ENCODE measurements around the gene MLLT3. TPM values are rescaled to one million over a fixed set of nuclear protein-coding genes. Genes with fewer than 3 reads are reported as not detected.

The MLLT3 gene
- total RNA-seq, 2 donors from 2014 or later, result 13.1 to 22.0 TPM

DNA sequence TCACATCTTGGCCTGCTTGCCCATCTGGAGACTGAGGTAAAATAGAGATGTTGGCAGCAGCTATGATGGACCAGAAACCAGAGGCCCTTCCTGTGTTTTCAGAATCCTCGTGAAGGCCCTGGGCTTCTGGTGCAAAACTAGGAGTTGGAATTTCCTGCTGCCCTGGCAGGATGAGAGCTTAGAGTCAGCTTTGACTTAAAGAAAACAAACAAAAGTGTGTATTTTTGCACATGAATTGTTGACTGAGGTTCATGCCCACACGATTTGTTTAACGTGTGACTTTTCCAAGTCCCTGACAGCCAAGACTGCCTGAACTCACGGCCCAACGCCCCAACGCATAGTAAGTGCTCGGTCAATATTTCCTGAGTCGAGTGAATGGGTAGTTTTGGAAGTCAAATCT is 303.1 kb downstream of the MLLT3 start:
- H3K4me1 ChIP-seq (replicated peaks), result no peaks in the 10 kb centered on the region
- intact Hi-C loops (cut with DNase I), result no loop called here
- no peak overlapping the region for H3K4me3 ChIP-seq
- TF ChIP-seq POLR2AphosphoS5 (IDR thresholded peaks at IDR 0.05) (no peak), POLR2A (IDR thresholded peaks at IDR 0.05) (no peak)
- TF ChIP-seq, protein P1, sequence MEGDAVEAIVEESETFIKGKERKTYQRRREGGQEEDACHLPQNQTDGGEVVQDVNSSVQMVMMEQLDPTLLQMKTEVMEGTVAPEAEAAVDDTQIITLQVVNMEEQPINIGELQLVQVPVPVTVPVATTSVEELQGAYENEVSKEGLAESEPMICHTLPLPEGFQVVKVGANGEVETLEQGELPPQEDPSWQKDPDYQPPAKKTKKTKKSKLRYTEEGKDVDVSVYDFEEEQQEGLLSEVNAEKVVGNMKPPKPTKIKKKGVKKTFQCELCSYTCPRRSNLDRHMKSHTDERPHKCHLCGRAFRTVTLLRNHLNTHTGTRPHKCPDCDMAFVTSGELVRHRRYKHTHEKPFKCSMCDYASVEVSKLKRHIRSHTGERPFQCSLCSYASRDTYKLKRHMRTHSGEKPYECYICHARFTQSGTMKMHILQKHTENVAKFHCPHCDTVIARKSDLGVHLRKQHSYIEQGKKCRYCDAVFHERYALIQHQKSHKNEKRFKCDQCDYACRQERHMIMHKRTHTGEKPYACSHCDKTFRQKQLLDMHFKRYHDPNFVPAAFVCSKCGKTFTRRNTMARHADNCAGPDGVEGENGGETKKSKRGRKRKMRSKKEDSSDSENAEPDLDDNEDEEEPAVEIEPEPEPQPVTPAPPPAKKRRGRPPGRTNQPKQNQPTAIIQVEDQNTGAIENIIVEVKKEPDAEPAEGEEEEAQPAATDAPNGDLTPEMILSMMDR (IDR thresholded peaks at IDR 0.05), result no peak
- H3K27ac ChIP-seq, result no peak overlapping the region
- DNase-seq (ENCODE audit: low spot score), result no peak
- no peaks in the 10 kb centered on the region for H3K9me3 ChIP-seq
- 33% methylated on average over 8 of the region's 8 CpGs for WGBS
- no peaks in the 10 kb centered on the region for H3K36me3 ChIP-seq
- H3K27me3 ChIP-seq (replicated peaks; ENCODE audit: insufficient read depth), result no peaks in the 10 kb centered on the region

DNA sequence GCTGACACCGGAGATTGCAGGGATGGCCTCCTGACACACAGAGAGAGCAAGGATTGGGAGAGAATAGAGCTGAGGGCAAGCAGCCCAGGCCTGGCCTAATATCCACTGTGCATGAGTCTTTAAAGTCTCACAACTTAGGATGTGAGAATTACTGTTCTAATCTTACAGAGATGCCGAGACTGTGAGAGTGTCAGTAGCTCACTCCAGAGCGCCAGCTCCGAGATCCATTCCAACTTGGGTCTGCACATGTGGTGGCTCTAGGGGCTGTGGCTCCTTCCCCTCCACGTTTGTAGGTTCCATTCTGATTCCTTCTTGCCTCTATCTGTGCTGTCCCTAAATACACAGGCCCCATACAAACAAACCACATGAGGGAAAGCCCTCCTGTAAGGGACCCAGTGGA is 304.6 kb downstream of the MLLT3 start:
- Histone ChIP-seq H3K27ac (no peak overlapping the region), H3K36me3 (no peaks in the 10 kb centered on the region), H3K4me3 (no peak overlapping the region), H3K27me3 (replicated peaks; ENCODE audit: insufficient read depth) (no peaks in the 10 kb centered on the region), H3K4me1 (replicated peaks) (no peaks in the 10 kb centered on the region), H3K9me3 (no peaks in the 10 kb centered on the region)
- no peak for TF ChIP-seq POLR2A (IDR thresholded peaks at IDR 0.05)
- no peak for TF ChIP-seq POLR2AphosphoS5 (IDR thresholded peaks at IDR 0.05)
- TF ChIP-seq, protein P1 (IDR thresholded peaks at IDR 0.05), result no peak
- intact Hi-C loops (cut with DNase I), result no loop called here
- no peak for DNase-seq (ENCODE audit: low spot score)
- WGBS, result 92% methylated on average over 5 of the region's 5 CpGs

DNA sequence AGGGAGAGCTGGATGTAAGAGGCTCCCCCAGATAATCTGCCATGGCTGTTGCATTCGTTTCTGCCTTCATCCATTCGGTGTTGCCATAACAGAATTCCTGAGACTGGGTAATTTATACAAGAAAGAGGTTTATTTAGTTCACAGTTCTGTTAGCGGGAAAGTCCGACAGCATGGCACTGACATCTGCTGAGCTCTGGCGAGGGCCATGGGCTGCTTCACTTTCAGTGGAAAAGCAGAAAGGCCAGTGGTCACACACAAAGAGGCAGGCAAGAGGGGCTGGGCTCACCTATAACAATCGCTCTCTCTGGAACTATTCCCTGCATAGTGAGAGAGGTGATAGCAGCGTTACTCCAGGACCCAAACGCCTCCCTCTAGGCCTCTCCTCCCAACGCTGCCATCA is 305.9 kb downstream of the MLLT3 start:
- Histone ChIP-seq H3K4me1 (replicated peaks) (no peaks in the 10 kb centered on the region), H3K9me3 (no peaks in the 10 kb centered on the region), H3K4me3 (no peak overlapping the region), H3K27ac (no peak overlapping the region), H3K27me3 (replicated peaks; ENCODE audit: insufficient read depth) (no peaks in the 10 kb centered on the region), H3K36me3 (no peaks in the 10 kb centered on the region)
- no peak for DNase-seq (ENCODE audit: low spot score)
- WGBS, result 86% methylated on average over 9 of the region's 9 CpGs
- TF ChIP-seq POLR2AphosphoS5 (IDR thresholded peaks at IDR 0.05) (no peak), POLR2A (IDR thresholded peaks at IDR 0.05) (no peak)
- TF ChIP-seq, protein P1 (IDR thresholded peaks at IDR 0.05), result no peak
- intact Hi-C loops (cut with DNase I), result no loop called here

DNA sequence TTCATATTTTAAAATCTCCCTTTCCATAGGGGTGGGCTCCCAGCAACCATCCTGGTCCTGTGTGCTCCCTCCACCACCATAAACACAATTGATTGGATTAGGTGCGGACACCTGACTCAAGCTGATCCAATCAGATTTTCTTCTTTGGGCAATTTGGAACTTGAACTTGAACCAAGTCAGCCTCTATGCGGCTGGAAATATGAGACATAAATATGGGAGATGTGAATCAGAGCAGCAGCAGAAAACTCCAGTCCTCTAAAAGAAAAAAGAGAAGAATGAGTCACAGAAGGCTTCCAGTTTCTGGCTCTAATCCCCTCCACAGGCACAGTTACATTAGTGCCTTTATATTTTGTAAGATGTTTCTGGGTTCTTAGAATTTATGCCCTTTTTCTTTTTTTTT is 306.6 kb downstream of the MLLT3 start:
- H3K27ac ChIP-seq, result no peak overlapping the region
- DNase-seq (ENCODE audit: low spot score), result no peak
- H3K4me3 ChIP-seq, result no peak overlapping the region
- intact Hi-C loops (cut with DNase I), result no loop called here
- 75% methylated on average over 2 of the region's 2 CpGs for WGBS
- no peaks in the 10 kb centered on the region for H3K4me1 ChIP-seq (replicated peaks)
- H3K9me3 ChIP-seq, result no peaks in the 10 kb centered on the region
- TF ChIP-seq POLR2A (IDR thresholded peaks at IDR 0.05) (no peak), POLR2AphosphoS5 (IDR thresholded peaks at IDR 0.05) (no peak)
- TF ChIP-seq, protein P1 (IDR thresholded peaks at IDR 0.05), result no peak
- H3K36me3 ChIP-seq, result no peaks in the 10 kb centered on the region
- no peaks in the 10 kb centered on the region for H3K27me3 ChIP-seq (replicated peaks; ENCODE audit: insufficient read depth)

DNA sequence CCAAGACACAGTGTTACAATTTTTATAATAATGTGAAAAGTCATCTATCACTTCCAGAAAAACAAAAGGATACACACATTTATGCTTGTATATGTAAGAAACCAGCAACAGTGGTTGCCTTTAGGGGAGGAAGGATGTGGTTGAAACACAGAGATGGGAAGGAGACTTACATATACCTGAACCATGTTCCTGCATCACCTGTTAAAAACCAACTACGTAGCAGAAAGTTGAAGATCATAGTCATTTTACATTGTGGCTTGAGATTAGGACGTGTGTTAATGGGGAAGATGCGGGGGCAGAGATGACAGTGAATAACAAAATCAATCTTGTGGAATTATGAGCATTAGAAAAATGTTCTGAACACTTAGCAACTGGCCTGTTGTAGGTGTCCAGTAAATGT is 307.3 kb downstream of the MLLT3 start:
- intact Hi-C loops (cut with DNase I), result no loop called here
- Histone ChIP-seq H3K4me3 (no peak overlapping the region), H3K27me3 (replicated peaks; ENCODE audit: insufficient read depth) (no peaks in the 10 kb centered on the region), H3K27ac (no peak overlapping the region), H3K4me1 (replicated peaks) (no peaks in the 10 kb centered on the region), H3K9me3 (no peaks in the 10 kb centered on the region), H3K36me3 (no peaks in the 10 kb centered on the region)
- no peak for TF ChIP-seq POLR2A (IDR thresholded peaks at IDR 0.05)
- no peak for TF ChIP-seq POLR2AphosphoS5 (IDR thresholded peaks at IDR 0.05)
- TF ChIP-seq, protein P1 (IDR thresholded peaks at IDR 0.05), result no peak
- WGBS, result 90% methylated on average over 3 of the region's 3 CpGs
- no peak for DNase-seq (ENCODE audit: low spot score)

Data from prostate gland (tissue), 2 donors.